Lung (tissue), 12 donors: ENCODE measurements around the gene MED23. TPM values are rescaled to one million over a fixed set of nuclear protein-coding genes. Genes with fewer than 3 reads are reported as not detected.
A peak's percentile ranks its signal among the peaks of the same experiment; 100 is the strongest.

Experiments used
- ATAC-seq: fragments of 200-7000 bp; cut with Tn5 transposase; one replicate; pipeline ENCODE4 v1.9.1; 2020; ENCODE audit warnings: moderate number of reproducible peaks; ENCODE audit not compliant: insufficient read depth, low FRiP score
- DNase-seq, 3 donors: peaks; one replicate each; pipeline ENCODE4 v3.0.0-alpha.2; 2013 to 2017
- H3K27ac ChIP-seq, 2 donors: one replicate each; pipeline ENCODE4 v1.5.1; 2013; ENCODE audit warnings: mild to moderate bottlenecking in 2 of 2, moderate library complexity in 2 of 2, control low read depth in 1 of 2, inconsistent platforms in 1 of 2, low read depth in 1 of 2, low read length in 1 of 2
- H3K27me3 ChIP-seq, 3 donors: one replicate each; pipeline ENCODE4 v1.5.1; 2013; ENCODE audit warnings: low read length in 2 of 3; ENCODE audit not compliant: control insufficient read depth in 3 of 3, insufficient read depth in 3 of 3
- H3K36me3 ChIP-seq, 4 donors: one replicate each; pipeline ENCODE4 v1.5.1; 2013; ENCODE audit warnings: low read length in 4 of 4, mild to moderate bottlenecking in 1 of 4, moderate library complexity in 1 of 4; ENCODE audit not compliant: control insufficient read depth in 4 of 4, insufficient read depth in 4 of 4
- H3K4me1 ChIP-seq, 5 donors: one replicate each; pipeline ENCODE4 v1.5.1; 2013; ENCODE audit warnings: low read length in 5 of 5, mild to moderate bottlenecking in 2 of 5, moderate library complexity in 1 of 5; ENCODE audit not compliant: control insufficient read depth in 5 of 5, insufficient read depth in 5 of 5
- H3K4me3 ChIP-seq: one replicate; pipeline ENCODE4 v1.5.1; 2013; ENCODE audit warnings: mild to moderate bottlenecking, control low read depth, moderate library complexity
- H3K9ac ChIP-seq, 2 donors: one replicate each; pipeline ENCODE4 v1.5.1; 2013; ENCODE audit warnings: low read length in 2 of 2, control low read depth in 1 of 2; ENCODE audit not compliant: insufficient read depth in 1 of 2
- H3K9me3 ChIP-seq, 4 donors: one replicate each; pipeline ENCODE4 v1.5.1; 2013; ENCODE audit warnings: low read length in 3 of 4, mild to moderate bottlenecking in 1 of 4, moderate library complexity in 1 of 4; ENCODE audit not compliant: control insufficient read depth in 4 of 4, insufficient read depth in 3 of 4
- CTCF ChIP-seq: IDR thresholded peaks from 2 replicates; pipeline ENCODE4 v1.5.1; 2012; ENCODE audit warnings: mild to moderate bottlenecking; ENCODE audit errors: control extremely low read depth, extremely low read depth
- WGBS, 2 donors: extraction: QIAGEN DNeasy Blood & Tissue Kit; methylation state at CpG; one replicate each; pipeline ENCODE4 v1.1.7; 2013; 5-methylcytosine and 5-hydroxymethylcytosine counted together
- polyA plus RNA-seq, 2 donors: library from polyadenylated mRNA; stranded (reverse); fragments of 200-250 nt; gene quantifications; one replicate each; pipeline ENCODE4 v1.2.1, GENCODE V29; 2013
- total RNA-seq, 2 donors: library from RNA; depleted of rRNA in 1 of 2; stranded (reverse); fragments of >200 nt in 1 of 2; gene quantifications; one replicate each; pipeline ENCODE4 v1.2.1, GENCODE V29; 2014 to 2021
- donor health status: control.
- donor health status: control.
- donor health status: Bipolar disorder and iron deficiency.
- donor health status: healthy.
- donor health status: DM: yes; HTN: yes; CAD: no.

Gene MED23
- total and polyA plus RNA-seq, 4 donors, result 8.7 to 69.0 (median 18.5) TPM

- DNase-seq (no peak), ATAC-seq (no peak)
- Histone ChIP-seq H3K4me1 (peaks cover 0 to 9% (median 0%) of the 10 kb centered on the region in 5 donors), H3K9me3 (no peaks in the 10 kb centered on the region), H3K36me3 (peaks cover 5 to 11% (median 8%) of the 10 kb centered on the region in 4 donors), H3K4me3 (no peak overlapping the region), H3K27me3 (no peaks in the 10 kb centered on the region), H3K9ac (peak overlapping the region in 1 of 2 donors; percentile 85), H3K27ac (no peak overlapping the region)
- TF ChIP-seq CTCF, result no peak
- 47 to 77% methylated on average over 1 of the region's 1 CpG for WGBS, 2 donors
Measured at GRCh38 chr6:131628726-131629125, 684 bp upstream of the MED23 start.

DNA sequence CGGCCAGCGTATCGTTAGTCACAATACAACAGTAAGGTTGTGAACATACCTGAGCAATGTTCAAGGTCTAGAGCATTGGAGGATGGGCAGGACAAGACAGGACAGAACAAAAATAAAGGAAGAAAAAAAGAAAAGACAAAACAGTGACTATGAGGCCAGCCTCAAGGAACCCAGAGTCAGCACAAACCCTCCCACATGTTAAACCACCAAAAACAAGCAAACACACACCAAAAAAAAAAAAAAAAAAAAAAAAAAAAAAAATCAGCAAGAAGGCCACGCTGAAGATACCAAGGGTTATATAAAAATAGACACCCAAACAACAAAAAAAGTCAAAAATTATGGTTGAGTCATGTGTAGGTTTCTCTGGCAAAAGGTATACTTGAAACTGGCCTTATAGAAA, 12.8 kb downstream of the MED23 start:
- H3K4me3 ChIP-seq, result no peak overlapping the region
- TF ChIP-seq CTCF, result no peak
- no peak for ATAC-seq
- H3K27me3 ChIP-seq, result no peaks in the 10 kb centered on the region
- DNase-seq, result no peak
- H3K36me3 ChIP-seq, result peaks cover 11 to 61% (median 29%) of the 10 kb centered on the region in 4 donors
- 96 to 99% methylated on average over 4 of the region's 4 CpGs for WGBS, 2 donors
- H3K9me3 ChIP-seq, result no peaks in the 10 kb centered on the region
- H3K4me1 ChIP-seq, result no peaks in the 10 kb centered on the region
- H3K9ac ChIP-seq, result no peak overlapping the region
- H3K27ac ChIP-seq, result no peak overlapping the region

GRCh38 chr6:131613296-131613925, 14.6 kb downstream of the MED23 start:
- H3K4me3 ChIP-seq, result no peak overlapping the region
- no peaks in the 10 kb centered on the region for H3K27me3 ChIP-seq
- no peak for ATAC-seq
- peaks cover 16 to 56% (median 26%) of the 10 kb centered on the region in 4 donors for H3K36me3 ChIP-seq
- DNase-seq, result no peak
- no peaks in the 10 kb centered on the region for H3K9me3 ChIP-seq
- no peak overlapping the region for H3K9ac ChIP-seq
- no peak overlapping the region for H3K27ac ChIP-seq
- no peak for TF ChIP-seq CTCF
- WGBS, 2 donors, result 92 to 97% methylated on average over 5 of the region's 5 CpGs
- H3K4me1 ChIP-seq, result no peaks in the 10 kb centered on the region
